Epithelial cell of proximal tubule (primary cell): ENCODE results near the gene CUBN. TPM values are rescaled to one million over a fixed set of nuclear protein-coding genes. Genes with fewer than 3 reads are reported as not detected.

Experiments
- DNase-seq: peaks from one replicate; pipeline ENCODE4 v3.0.0-alpha.2; 2011; ENCODE audit warnings: low read depth
- H3K4me3 ChIP-seq: 2 replicates; pipeline ENCODE4 v1.5.1; 2011; ENCODE audit warnings: low read depth, mild to moderate bottlenecking, low read length
- CTCF ChIP-seq: conservative IDR thresholded peaks from 2 replicates; pipeline ENCODE4 v1.5.1; 2012; ENCODE audit warnings: low read depth, mild to moderate bottlenecking, low read length
- total RNA-seq: library from RNA; depleted of rRNA; stranded (reverse); fragments of >200 nt; gene quantifications from 2 replicates; pipeline ENCODE4 v1.2.3, GENCODE V29; 2015

Gene CUBN
- total RNA-seq, 1 donor from 2014 or later: 0.17 TPM

GRCh38 chr10:17144032-17144431, 14.4 kb upstream of the CUBN start:
- DNase-seq: no peak
- no peak for TF ChIP-seq CTCF
- no peak overlapping the region for H3K4me3 ChIP-seq

- TF ChIP-seq CTCF: no peak
- no peak overlapping the region for H3K4me3 ChIP-seq
- DNase-seq: no peak
Observed at GRCh38 chr10:17143055-17143690, 13.6 kb upstream of the CUBN start.

- no peak overlapping the region for H3K4me3 ChIP-seq
- TF ChIP-seq CTCF: no peak
- DNase-seq: no peak
Observed at GRCh38 chr10:17141504-17142229, 12.1 kb upstream of the CUBN start.

GRCh38 chr10:17140386-17140761, 10.8 kb upstream of the CUBN start:
- H3K4me3 ChIP-seq: no peak overlapping the region
- TF ChIP-seq CTCF: no peak

GRCh38 chr10:17138460-17139042, 8.9 kb upstream of the CUBN start:
- TF ChIP-seq CTCF: no peak
- no peak for DNase-seq
- no peak overlapping the region for H3K4me3 ChIP-seq

More at GRCh38 chr10:17140386-17140761, 10.8 kb upstream of the CUBN start:
- no peak for DNase-seq

GRCh38 chr10:17134737-17135260, 5.2 kb upstream of the CUBN start:
- H3K4me3 ChIP-seq: no peak overlapping the region
- no peak for DNase-seq
- TF ChIP-seq CTCF: no peak
